ELR (cell line): ENCODE measurements around the gene SLC25A24.
"Not testable (repeated sequence)": the region's sequence is repeated elsewhere in the genome, so short reads cannot be mapped to it uniquely, and the experiment has no call there.

Source experiments
- DNase-seq: peaks from one replicate; pipeline ENCODE4 v3.0.0-alpha.2; 2015; ENCODE audit warnings: low read depth

Gene SLC25A24

DNA sequence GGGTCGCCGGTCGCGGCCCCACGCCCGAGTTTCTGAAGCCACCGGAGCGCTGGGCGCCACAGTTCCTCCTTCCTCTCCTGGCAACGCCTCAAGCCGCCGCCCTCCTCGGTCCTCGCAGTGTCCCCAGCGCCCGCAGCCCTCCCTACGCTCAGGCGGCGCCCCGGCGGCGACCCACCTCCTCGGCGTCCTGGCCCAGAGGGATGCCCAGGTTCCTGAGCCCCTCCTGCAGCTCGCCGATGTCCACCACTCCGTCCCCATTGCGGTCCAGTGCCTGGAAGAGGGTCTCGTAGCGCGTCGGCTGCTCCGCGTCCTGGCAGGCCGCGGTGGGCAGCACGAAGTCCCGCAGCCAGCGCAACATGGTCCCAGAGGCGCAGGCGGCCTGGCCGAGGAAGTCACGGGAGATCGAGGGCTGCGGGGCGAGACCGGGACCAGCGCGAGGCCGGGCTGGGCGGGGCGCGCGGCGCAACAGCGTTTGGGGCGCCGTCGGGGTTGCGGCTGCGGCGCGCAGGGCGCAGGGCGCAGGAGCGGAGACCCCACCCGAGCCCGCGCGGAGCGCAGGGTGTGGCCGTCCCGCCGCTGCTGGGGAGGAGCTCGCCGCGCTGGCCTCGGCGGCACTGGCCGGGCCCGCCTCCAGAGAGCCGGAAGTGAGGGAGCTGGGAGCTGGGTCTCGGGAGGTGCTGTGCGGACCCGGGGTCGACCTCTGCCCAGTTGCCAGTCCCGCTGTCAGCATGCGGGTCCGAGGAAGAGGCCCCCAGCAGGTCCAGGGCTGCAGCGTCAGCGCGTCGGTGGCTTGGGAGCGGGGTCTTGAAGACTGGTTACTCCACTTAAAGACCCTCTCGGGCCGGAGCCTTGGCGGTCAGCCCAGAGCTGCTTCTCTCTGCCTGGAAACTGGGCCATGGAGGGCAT is at the start of gene SLC25A24:
TSS of gene SLC25A24 (minus strand) at position 563 of the 906 bp plus-strand sequence. CDS start at position 358, 205 bp downstream.
- peak; percentile 84 for DNase-seq

DNA sequence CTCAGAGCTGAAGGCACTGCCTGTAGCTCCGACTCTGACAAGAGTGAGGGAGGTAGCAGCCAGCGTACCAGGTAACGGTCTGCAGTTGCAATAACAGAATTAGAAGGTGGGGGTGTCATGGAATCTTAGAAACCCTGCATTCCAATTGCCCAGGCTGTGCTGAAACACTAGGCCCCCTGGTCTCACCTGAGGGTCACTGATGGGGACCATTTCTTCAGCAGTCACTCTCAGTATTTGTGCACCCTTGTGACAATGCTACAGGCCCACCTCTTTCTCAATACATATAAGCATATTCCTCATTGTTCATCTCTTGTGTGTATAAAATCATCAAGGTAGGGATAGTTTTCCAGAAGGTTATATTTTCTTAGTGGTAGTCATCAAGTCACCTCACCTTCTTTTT is 43.8 kb upstream of the SLC25A24 start, which contains the start of gene NBPF4:
TSS of gene NBPF4 (minus strand) at position 101 of the 400 bp plus-strand sequence. CDS start 315 bp downstream, outside the sequence.
- not testable (repeated sequence) for DNase-seq

DNA sequence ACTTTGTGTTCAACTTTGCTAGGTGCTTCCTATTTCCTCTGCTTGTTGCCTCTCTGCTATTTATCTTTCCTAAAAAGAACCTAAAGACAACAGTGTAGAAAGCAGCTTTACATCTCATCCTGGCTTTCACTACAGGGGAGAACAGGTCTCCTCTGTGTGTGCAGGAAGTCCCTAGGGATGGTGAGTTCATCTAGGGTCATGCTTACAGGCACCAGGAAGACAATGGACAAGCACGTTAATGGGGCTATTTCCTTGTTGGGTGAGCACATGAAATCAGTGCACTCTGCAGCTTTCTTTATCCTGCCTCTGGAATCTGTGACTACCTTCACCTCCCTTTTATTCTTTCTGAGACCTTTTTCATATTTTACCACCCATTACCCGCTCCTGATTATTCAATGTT is 39.3 kb upstream of the SLC25A24 start:
- DNase-seq, result not testable (repeated sequence)

DNA sequence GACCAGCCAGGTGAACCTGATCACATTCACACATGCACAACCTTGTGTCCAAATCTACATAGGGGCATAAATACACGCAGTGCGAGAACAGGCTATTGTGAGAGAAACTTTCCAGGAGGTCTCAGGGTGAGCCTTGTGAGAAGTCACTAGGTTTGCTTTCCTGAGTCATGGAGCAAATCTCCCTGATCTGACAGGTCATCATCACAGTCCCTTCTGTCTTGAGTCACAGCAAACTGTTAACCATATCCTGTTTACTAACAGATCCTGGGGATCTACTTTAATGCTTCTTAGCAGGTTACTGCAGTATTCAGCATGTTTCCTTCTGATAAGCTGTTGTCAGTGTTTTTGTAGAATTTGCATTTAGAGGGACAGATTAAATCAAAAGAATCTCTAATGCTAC is 35.2 kb upstream of the SLC25A24 start:
- not testable (repeated sequence) for DNase-seq

DNA sequence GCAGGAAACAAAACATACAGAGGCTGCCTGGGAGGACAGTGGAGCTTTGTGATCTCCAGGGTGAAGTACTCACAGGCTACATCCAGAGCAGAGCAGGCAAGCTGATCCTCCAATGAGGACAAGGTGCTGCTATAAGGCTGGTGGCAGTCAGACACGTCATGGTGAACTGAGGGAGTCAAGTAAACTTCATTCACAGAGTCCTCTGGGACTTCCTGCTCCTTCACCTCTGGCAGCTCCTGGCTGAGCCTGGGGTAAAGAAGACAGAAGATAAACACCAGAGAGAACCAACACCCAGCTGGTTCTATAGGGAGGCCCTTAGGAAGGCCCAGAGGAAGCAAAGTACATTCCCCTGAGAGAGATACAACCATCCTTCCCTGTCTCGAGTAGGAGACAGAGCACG is 32.0 kb upstream of the SLC25A24 start:
- not testable (repeated sequence) for DNase-seq

DNA sequence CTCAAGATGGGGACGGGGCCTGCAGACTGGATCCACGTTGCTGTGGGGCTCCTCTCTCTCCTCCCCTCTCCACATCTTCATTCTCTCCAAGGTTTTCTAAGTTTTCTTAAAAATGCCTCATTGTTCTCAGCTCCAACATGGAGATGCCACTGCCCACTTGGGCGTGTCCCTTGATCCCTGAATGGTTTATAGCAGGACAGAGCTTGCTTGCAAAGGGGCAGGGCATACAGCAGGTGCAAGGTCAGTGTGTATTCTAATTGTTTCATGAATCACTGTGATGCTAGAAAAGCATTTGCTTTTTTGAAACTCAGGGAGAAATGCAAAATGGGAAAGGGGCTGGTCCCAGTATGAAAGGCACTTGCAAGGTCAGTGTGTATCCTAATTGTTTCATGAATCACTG is 29.8 kb upstream of the SLC25A24 start:
- DNase-seq, result not testable (repeated sequence)

DNA sequence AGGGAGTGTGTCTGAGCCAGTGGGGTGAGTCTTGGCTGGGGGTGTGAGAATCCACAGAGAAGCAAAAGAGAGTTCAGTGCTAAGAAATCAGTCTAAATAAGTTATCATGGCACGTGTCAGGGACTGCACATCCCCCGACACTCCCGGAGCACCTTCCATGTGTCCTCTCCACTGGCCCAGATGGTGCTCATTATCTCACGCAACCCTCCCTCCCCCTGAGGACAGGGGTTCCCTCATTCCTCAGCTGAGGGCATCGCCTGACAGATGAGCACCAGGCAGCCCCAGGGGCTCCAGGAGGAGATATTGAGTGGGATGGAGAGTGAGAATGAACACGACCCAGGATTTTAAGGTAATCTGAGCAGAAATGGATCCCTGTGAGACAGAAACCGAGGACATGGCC is 27.6 kb upstream of the SLC25A24 start:
- DNase-seq, result not testable (repeated sequence)

DNA sequence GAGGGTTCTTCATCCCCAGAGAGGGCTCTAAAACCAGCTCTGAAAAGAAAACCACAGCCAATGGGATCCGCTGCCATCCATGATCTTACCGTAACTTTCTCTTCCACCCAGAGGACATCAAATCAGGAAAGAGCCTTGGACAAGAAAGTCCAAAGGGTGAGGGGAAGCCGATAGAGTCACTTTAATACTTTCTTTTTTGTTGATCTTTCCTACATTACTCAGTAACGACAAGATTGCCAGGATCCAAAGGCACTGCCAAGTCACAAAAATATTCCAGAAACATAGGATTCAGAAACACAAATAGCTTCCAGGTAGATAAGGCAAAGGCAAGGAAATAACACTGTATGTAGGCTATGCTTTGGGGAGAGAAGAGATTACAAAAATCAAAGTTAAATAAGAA is 26.7 kb upstream of the SLC25A24 start:
- not testable (repeated sequence) for DNase-seq

DNA sequence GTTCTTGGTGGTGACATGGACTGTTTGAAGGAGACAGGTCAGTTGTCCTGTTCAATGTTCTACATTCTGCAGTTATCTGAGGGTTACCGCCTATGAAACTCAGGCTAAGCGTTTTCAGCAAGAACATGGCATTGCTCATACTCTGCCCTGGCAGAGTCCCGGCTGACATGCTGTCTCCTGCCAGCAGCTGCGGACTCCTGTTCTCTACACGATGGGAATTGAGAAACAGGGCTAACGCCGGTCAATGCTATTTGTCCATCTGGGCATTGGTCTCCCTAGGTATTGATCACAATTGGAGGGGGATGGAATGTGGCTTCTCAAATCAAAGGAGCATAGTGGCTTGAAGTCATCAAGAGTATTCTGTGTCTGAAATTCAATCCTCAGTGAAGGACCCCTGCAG is 23.1 kb upstream of the SLC25A24 start:
- not testable (repeated sequence) for DNase-seq

DNA sequence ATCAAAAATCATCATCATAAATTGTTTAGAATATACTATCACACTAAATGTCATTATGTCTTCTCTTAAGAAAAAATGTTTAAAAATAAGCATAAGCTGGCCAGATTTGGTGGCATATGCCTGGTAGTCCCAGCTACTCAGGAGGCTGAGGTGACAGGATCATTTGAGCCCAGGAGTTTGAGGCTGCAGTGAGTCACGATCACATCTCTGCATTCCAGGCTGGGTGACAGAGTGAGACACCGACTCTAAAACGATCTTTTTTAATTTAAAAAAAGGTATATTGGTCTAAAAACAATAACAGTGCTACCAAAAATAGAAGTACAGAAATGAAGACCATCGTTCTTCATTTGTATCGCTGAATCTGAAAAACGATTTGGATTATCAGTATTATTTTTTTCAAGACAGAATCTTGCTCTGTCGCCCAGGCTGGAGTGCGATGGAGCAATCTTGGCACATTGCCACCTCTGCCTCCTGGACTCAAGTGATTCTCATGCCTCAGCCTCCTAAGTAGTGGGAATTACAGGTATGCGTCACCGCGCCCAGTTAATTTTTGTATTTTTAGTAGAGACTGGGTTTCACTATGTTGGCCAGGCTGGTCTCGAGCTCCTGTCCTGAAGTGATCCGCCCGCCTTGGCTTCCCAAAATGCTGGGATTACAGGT is 17.5 kb upstream of the SLC25A24 start:
- DNase-seq, result not testable (repeated sequence)

DNA sequence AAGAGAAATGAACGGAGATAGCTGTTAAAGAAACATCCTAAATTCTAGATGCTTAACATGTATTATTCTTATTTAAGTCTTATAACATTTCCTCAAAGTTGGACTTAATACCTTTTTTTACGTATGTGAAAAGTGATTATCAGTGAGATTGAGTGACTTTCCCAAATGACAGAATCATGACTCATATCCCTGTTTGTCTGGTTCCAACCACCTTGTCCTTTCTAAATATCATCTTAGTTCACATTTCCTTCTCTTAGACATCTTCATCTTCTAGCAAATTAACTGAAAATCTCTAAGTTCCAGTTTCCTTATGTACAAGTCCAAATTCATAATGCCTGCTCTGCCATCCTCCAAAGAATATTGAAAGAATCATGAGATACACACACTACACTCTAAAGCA is 16.9 kb upstream of the SLC25A24 start:
- peak; percentile 19 for DNase-seq

DNA sequence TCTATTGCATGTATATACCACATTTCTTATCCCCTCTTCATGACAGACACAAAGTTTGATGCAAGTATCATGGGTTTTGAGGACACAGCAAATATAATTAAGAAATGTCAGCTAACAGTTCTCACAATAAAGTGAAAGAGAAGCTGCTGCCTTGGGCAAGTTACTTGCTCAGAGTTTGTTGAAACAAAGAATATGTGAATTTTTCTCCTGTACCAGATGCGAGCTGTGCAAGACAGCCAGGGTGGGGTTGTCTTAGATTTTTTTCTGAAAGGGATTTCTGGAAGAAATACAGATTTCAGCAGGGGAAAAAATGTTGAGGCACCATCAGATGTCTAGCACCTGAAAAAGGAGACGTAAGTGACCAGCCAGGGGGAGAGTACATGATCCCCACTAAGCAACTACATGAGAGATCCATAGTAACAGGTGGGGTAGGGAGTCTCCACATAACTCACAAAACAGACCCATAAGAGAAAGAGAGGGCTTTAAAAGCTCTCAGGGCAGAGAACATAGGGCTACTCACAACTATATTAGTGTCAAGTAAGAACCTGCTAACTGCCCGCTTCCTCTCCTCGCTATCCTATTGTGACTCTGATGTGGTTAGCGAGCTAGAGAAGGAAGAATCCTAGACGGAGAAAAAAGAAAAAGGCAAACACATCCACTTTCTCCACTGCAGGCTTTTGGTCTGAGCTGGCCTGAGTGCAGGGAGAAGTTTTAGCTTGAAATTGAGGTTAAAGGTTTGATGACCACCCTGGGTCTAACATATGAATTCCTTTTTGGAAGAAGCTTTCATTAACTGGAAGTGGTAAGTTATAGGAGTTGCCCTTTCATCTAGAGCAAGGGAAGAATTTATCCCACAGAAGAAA is 16.1 kb upstream of the SLC25A24 start:
- not testable (repeated sequence) for DNase-seq

DNA sequence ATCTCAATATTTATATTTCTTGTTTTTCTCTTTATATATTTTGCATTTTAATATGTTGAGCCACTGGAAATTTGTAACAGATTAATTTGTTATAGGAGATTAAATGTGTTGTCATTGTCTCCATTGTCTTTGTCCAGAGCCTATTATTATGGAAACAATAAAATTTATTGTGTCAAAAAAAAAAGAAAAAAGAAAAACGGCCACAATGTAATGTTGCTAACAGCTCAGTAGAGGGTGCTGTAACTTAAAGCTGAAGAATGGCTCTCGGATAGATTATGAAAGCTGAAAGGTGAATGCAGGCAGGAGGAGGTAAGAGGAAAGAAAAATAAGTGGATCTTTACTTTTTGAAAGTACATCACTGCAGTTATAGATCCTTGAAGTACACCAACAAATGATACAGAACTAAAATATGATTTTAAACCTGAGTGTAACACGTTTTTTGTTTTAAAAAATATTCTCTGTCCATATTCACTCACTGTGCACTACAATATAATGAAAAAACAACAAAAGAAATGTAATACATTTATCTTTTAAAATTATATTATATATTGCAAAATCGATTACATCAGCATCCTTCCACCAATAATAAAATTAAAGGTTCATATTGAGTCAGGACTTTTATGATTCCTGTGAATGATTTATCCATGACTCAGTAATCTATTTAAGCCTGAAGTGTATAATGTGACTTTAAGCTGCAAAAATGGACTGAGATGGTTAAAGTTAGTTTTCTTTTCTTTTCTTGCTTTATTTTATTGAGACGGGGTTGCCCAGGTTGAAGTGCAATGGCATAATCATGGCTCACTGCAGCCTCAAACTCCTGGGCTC is 14.7 kb upstream of the SLC25A24 start:
- DNase-seq, result peak; percentile 57

DNA sequence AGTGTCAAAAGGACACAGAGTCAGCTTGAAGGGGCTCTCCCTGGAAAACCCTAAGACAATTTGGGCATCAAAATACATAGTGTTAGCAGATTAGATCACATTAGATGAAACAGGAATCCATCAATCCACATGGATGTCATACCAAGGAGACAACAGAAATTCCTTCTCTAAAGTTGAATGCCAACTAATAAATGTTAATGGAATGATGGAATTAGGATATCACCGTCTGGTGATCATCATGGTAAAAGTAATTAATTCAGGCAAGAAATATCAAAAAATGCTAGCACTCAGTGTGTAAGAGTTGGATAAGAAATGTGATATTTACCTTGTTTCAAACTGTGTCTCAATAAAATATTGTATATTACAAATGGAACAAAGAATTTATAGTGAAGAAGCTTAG is 10.9 kb upstream of the SLC25A24 start:
- DNase-seq, result no peak

DNA sequence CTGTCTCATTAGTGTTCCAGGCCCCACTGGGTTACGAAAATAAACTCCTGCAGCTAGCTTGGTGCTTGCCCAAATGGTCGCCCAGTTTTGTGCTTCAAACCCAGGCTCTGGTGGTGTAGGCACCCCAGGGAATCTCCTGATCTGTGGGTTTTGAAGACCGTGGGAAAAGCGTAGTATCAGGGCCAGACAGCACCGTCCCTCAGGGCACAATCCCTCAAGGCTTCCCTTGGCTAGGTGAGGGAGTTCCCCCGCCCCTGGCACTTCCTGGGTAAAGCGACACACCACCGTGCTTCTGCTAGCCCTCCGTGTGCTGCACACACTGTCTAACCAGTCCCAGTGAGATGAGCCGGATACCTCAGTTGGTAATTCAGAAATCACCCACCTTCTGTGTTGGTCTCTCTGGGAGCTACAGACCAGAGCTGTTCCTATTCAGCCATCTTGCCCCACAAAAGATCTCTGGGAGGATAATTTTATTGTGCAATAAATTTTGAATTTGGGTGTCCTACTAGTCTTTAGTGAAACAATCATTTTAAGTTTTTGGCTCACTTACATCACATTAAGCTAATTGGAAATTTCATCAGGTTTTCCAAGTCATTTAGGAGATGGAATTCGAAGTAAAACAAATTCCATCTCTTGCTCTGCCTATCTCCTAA is 9.4 kb upstream of the SLC25A24 start:
- no peak for DNase-seq

DNA sequence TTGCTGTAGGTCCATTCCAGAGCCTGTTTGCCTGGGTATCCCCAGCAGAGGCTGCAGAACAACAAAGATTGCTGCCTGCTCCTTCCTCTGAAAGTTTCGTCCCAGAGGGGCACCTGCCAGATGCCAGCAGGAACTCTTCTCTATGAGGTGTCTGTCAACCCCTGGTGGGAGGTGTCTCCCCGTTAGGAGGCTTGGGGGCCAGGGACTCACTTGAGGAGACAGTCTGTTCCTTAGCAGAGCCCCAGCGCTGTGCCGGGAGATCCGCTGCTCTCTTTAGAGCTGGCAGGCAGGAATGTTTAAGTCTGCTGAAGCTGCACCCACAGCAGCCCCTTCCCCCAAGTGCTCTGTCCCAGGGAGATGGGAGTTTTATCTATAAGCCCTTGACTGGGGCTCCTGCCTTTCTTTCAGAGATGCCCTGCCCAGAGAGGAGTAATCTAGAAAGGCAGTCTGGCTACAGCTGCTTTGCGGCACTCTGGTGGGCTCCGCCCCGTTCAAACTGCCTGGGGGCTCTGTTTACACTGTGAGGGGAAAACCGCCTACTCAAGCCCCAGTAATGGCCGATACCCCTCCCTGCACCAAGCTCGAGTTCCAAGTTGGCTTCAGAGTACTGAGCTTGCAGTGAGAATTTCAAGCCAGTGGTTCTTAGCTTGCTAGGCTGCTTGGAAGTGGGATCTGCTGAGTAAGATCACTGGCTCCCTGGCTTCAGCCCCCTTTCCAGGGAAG is 8.7 kb upstream of the SLC25A24 start:
- DNase-seq, result no peak

DNA sequence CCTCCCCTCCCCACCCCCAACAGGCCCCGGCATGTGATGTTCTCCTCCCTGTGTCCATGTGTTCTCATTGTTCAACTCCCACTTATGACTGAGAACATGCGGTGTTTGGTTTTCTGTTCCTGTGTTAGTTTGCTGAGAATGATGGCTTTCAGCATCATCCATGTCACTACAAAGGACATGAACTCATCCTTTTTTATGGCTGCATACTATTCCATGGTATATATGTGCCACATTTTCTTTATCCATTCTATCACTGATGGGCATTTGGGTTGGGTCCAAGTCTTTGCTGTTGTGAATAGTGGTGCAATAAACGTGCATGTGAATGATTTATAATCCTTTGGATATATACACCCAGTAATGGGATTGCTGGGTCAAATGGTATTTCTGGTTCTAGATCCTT is 3.4 kb upstream of the SLC25A24 start:
- not testable (repeated sequence) for DNase-seq

DNA sequence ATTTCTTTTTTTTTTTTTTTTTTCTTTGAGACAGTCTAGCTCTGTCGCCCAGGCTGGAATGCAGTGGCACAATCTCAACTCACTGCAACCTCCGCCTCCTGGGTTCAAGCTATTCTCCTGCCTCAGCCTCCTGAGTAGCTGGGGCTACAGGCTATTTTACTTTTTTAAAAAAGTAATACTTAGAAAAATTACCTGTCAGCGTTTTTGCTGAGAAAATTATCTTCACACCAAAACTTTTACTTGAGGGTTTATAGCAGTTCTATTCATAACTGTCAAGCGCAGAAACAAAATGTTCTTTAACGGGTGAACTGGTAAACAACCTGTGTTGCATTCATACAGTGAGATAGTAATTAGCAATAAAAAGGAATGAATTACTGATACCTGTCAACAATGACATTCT is 1.5 kb upstream of the SLC25A24 start:
- no peak for DNase-seq

DNA sequence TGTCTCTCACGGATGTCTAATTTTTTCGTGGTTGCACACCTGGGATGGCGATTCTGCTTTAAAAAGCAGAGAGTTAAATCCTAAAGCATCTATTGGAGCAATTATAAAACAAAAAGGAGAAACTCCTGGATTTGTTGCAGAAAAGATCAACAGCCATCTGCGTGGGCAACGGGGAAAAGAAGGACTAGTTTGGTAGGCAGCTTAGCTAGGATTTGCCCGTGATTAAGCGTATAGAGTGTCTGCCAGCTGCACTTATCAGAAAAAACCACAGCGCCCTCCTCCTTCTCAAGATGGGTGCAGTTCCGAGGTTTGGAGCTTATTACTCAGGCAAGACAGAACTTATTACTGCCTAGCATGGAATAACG is 526 bp upstream of the SLC25A24 start:
- peak; percentile 74 for DNase-seq

DNA sequence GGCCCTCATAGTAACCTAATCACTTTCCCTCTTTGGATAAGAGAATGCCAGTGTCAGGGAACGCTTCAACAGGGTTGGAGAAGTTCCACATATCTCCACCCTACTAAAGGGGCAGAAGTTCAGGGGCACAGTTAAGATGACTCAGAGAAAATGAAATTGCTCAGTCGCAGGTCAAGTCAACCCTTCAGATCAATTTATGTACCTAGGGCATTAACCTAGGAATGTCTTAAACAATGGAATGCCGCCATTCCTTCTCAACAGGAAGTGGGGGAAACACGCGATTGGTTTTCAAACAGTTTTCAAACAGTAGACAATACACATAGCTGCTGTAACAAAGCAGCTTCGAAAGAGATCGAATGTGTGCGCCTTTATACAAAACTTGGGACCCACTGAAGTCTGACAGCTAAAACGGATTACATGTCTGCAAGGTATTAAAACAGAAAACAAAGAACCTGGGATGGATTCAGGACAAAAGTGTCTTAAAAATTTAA is 897 bp downstream of the SLC25A24 start:
- peak; percentile 71 for DNase-seq
